ENCODE data around the gene NEU4. TPM values are rescaled to one million over a fixed set of nuclear protein-coding genes. Genes with fewer than 3 reads are reported as not detected.

Gene NEU4
- polyA plus RNA-seq, 1 experiment: not detected

DNA sequence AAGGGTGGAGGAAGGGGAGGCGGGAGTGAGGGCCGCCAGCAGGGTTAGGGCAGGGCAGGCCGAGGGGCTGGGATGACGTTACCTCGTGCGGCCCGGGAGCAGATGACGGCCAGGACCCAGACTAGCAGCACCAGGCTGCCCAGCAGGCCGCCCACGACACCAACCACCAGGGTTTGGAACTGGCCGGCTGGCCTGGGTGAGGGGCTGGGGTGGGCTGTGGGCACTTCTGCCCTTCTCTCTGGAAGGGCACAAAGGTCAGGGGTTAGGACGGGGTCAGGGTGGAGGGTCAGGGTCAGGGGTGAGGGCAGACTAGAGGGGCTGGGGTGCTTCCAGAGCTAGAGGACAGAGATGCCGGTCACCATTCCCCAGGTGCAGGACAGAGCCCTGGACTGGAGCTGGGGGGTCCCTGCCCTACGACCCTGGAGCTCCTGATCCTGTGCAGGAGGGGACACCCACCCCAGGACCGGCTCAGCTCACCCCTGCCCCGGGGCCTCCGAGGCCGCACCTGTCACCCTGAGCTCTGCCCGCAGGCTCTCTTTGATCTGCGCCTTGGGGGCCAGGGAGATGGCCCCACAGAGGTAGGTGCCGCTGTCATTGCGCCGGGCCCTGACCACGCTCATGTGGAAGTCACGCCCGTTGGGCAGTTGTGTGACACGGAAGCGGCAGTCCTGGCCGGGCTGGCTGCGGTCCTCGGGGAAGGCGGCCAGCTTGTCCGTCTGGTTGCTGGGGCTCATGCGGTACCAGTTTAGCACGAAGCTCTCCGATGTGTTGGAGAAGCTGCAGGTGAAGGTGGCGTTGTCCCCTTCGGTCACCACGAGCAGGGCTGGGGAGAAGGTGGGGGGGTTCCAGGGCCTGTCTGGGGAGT is 43.4 kb downstream of the NEU4 start:
- ChIA-PET POLR2A (no interaction called here), CTCF (no interaction called here)
- H3K36me3 ChIP-seq (ENCODE audit: control insufficient read depth, insufficient read depth, low read length): no peaks in the 10 kb centered on the region

GRCh38 chr2:241852981-241853631 is 44.1 kb downstream of the NEU4 start:
- Histone ChIP-seq H3K4me3 (ENCODE audit: low read depth, low read length) (no peak overlapping the region), H3K36me3 (ENCODE audit: control insufficient read depth, insufficient read depth, low read length) (no peaks in the 10 kb centered on the region), H3K27me3 (ENCODE audit: control insufficient read depth, insufficient read depth, low read length) (no peaks in the 10 kb centered on the region)
- no peak for DNase-seq (ENCODE audit: low read depth)
- ChIA-PET POLR2A (no interaction called here), CTCF (interaction anchor here (0.6 kb wide), 1 partner anchor 105 kb away, joined by 3 read pairs; no protein-coding TSS in a partner anchor)
- TF ChIP-seq, protein P1, sequence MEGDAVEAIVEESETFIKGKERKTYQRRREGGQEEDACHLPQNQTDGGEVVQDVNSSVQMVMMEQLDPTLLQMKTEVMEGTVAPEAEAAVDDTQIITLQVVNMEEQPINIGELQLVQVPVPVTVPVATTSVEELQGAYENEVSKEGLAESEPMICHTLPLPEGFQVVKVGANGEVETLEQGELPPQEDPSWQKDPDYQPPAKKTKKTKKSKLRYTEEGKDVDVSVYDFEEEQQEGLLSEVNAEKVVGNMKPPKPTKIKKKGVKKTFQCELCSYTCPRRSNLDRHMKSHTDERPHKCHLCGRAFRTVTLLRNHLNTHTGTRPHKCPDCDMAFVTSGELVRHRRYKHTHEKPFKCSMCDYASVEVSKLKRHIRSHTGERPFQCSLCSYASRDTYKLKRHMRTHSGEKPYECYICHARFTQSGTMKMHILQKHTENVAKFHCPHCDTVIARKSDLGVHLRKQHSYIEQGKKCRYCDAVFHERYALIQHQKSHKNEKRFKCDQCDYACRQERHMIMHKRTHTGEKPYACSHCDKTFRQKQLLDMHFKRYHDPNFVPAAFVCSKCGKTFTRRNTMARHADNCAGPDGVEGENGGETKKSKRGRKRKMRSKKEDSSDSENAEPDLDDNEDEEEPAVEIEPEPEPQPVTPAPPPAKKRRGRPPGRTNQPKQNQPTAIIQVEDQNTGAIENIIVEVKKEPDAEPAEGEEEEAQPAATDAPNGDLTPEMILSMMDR (IDR thresholded peaks at IDR 0.05; ENCODE audit: insufficient read depth, low read depth, low read length): no peak

More for the DNA sequence above, 43.4 kb downstream of the NEU4 start:
- no peak for DNase-seq (ENCODE audit: low read depth)
- Histone ChIP-seq H3K27me3 (ENCODE audit: control insufficient read depth, insufficient read depth, low read length) (no peaks in the 10 kb centered on the region), H3K4me3 (ENCODE audit: low read depth, low read length) (no peak overlapping the region)
- TF ChIP-seq, protein P1 (IDR thresholded peaks at IDR 0.05; ENCODE audit: insufficient read depth, low read depth, low read length): no peak

- DNase-seq (ENCODE audit: low read depth): no peak
- H3K36me3 ChIP-seq (ENCODE audit: control insufficient read depth, insufficient read depth, low read length): no peaks in the 10 kb centered on the region
- ChIA-PET POLR2A (no interaction called here), CTCF (interaction anchor here (0.6 kb wide), 1 partner anchor 106 kb away, joined by 3 read pairs; no protein-coding TSS in a partner anchor)
- no peaks in the 10 kb centered on the region for H3K27me3 ChIP-seq (ENCODE audit: control insufficient read depth, insufficient read depth, low read length)
- TF ChIP-seq, protein P1 (IDR thresholded peaks at IDR 0.05; ENCODE audit: insufficient read depth, low read depth, low read length): no peak
- H3K4me3 ChIP-seq (ENCODE audit: low read depth, low read length): no peak overlapping the region
Measured at GRCh38 chr2:241853651-241854341, 44.8 kb downstream of the NEU4 start.

DNA sequence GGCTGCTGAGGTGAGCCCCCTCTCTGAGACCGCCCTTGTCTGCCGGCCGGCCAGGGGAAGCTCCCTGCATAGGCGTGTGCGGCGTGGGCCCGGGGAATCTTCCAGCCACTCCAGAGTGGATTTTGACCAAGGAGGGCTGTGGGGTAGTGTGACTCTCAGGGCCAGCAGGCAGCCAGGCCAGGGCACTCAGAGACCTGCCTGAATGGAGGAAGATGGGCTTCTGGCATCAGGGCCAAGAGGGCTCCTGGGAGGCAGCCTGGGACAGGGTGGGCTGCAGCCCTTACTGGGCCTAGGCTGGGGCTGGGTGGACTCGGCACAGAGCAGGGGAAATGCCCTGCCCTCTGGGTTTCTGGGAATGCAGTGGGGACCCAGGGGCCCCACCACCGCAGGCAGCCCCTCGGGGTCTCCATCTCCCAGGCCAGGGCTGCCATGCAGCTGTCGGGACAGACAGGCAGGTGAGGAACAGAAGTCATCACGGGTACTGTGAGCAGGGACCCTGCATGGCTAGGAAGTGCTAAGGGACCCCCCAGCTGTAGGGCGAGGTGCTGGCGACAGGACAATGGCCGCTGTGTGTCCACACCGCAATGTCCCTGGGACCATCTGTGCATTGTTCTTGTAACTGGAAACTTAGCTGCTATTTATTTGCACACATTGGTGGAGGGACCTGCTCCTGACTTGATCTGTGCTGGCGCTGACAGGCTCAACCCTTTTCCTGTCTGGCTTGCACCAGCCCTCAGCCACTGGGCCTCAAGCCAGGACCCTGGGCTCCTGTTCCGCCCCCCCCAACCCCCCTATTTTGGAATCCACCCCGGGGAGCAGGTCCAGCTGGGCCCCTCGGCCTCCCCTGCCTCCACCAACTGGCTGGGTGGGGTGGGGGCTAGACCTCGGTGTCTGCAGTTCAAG is 45.6 kb downstream of the NEU4 start:
- ChIA-PET CTCF (no interaction called here), POLR2A (interaction anchor here (0.6 kb wide), 1 partner anchor 10 kb away, joined by 15 read pairs; no protein-coding TSS in a partner anchor)
- H3K36me3 ChIP-seq (ENCODE audit: control insufficient read depth, insufficient read depth, low read length): no peaks in the 10 kb centered on the region
- H3K27me3 ChIP-seq (ENCODE audit: control insufficient read depth, insufficient read depth, low read length): no peaks in the 10 kb centered on the region
- no peak for DNase-seq (ENCODE audit: low read depth)
- TF ChIP-seq, protein P1 (IDR thresholded peaks at IDR 0.05; ENCODE audit: insufficient read depth, low read depth, low read length): no peak
- no peak overlapping the region for H3K4me3 ChIP-seq (ENCODE audit: low read depth, low read length)
